ENCODE results near the gene BAIAP2L1. TPM values are rescaled to one million over a fixed set of nuclear protein-coding genes. Genes with fewer than 3 reads are reported as not detected.

BAIAP2L1 gene
- total RNA-seq, 4 donors from 2014 or later: 15.3 to 28.2 (median 19.8) TPM

GRCh38 chr7:98278936-98279335, 122.0 kb downstream of the BAIAP2L1 start:
- TF ChIP-seq, protein P1, sequence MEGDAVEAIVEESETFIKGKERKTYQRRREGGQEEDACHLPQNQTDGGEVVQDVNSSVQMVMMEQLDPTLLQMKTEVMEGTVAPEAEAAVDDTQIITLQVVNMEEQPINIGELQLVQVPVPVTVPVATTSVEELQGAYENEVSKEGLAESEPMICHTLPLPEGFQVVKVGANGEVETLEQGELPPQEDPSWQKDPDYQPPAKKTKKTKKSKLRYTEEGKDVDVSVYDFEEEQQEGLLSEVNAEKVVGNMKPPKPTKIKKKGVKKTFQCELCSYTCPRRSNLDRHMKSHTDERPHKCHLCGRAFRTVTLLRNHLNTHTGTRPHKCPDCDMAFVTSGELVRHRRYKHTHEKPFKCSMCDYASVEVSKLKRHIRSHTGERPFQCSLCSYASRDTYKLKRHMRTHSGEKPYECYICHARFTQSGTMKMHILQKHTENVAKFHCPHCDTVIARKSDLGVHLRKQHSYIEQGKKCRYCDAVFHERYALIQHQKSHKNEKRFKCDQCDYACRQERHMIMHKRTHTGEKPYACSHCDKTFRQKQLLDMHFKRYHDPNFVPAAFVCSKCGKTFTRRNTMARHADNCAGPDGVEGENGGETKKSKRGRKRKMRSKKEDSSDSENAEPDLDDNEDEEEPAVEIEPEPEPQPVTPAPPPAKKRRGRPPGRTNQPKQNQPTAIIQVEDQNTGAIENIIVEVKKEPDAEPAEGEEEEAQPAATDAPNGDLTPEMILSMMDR (IDR thresholded peaks at IDR 0.05): no peak
- no peak for TF ChIP-seq POLR2A (IDR thresholded peaks at IDR 0.05)
- Histone ChIP-seq H3K36me3 (no peaks in the 10 kb centered on the region), H3K9me3 (no peaks in the 10 kb centered on the region), H3K27ac (no peak overlapping the region), H3K4me3 (replicated peaks in 1 of 3) (no peak overlapping the region), H3K4me1 (peaks cover 14 to 16% of the 10 kb centered on the region in 2 donors), H3K27me3 (no peaks in the 10 kb centered on the region)
- intact Hi-C loops (cut with DNase I): no loop called here
- no peak for DNase-seq
- WGBS, 2 donors: 74 to 90% methylated on average over 3 to 4 of the region's 4 CpGs

DNA sequence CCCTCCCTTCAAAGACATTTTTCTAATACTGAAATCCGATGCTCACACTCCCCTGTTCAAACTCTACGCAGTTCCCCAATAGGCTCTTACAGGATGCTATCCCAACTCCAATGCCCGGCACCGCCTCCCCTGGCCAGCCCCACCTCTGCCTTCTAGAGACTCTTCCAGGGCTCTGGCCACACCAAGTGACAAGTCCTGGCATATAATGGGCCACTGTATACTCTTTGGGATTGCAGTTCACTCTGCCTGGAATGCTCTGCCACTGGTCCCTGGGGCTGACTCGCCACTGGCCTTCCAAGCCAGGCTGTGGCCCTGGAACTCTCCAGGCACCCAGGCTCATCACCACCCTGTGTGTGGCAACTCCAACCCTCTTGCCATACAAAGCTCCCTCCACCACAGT, 122.5 kb downstream of the BAIAP2L1 start:
- 89 to 96% methylated on average over 5 of the region's 5 CpGs for WGBS, 2 donors
- H3K27ac ChIP-seq: no peak overlapping the region

GRCh38 chr7:98276241-98276761, 124.6 kb downstream of the BAIAP2L1 start:
- Histone ChIP-seq H3K36me3 (no peaks in the 10 kb centered on the region), H3K4me3 (replicated peaks in 1 of 3) (no peak overlapping the region), H3K27ac (no peak overlapping the region), H3K4me1 (peaks cover 0 to 3% of the 10 kb centered on the region in 2 donors), H3K9me3 (no peaks in the 10 kb centered on the region), H3K27me3 (no peaks in the 10 kb centered on the region)
- intact Hi-C loops (cut with DNase I): no loop called here
- WGBS, 2 donors: 81 to 82% methylated on average over 5 of the region's 5 CpGs
- no peak for DNase-seq
- no peak for TF ChIP-seq POLR2A (IDR thresholded peaks at IDR 0.05)
- TF ChIP-seq, protein P1 (IDR thresholded peaks at IDR 0.05): no peak

More for the DNA sequence above, 122.5 kb downstream of the BAIAP2L1 start:
- Histone ChIP-seq H3K4me1 (peaks cover 8 to 11% of the 10 kb centered on the region in 2 donors), H3K27me3 (no peaks in the 10 kb centered on the region), H3K9me3 (no peaks in the 10 kb centered on the region), H3K4me3 (replicated peaks in 1 of 3) (no peak overlapping the region), H3K36me3 (no peaks in the 10 kb centered on the region)
- DNase-seq: no peak
- intact Hi-C loops (cut with DNase I): no loop called here
- TF ChIP-seq, protein P1 (IDR thresholded peaks at IDR 0.05): no peak
- no peak for TF ChIP-seq POLR2A (IDR thresholded peaks at IDR 0.05)

GRCh38 chr7:98267303-98267702, 133.6 kb downstream of the BAIAP2L1 start:
- intact Hi-C loops (cut with DNase I): no loop called here
- Histone ChIP-seq H3K4me1 (no peaks in the 10 kb centered on the region), H3K4me3 (replicated peaks in 1 of 3) (no peak overlapping the region), H3K36me3 (no peaks in the 10 kb centered on the region), H3K27ac (no peak overlapping the region), H3K9me3 (no peaks in the 10 kb centered on the region), H3K27me3 (no peaks in the 10 kb centered on the region)
- DNase-seq: no peak
- TF ChIP-seq POLR2A (IDR thresholded peaks at IDR 0.05): no peak
- TF ChIP-seq, protein P1 (IDR thresholded peaks at IDR 0.05): no peak
- WGBS, 2 donors: 80 to 96% methylated on average over 3 of the region's 3 CpGs

DNA sequence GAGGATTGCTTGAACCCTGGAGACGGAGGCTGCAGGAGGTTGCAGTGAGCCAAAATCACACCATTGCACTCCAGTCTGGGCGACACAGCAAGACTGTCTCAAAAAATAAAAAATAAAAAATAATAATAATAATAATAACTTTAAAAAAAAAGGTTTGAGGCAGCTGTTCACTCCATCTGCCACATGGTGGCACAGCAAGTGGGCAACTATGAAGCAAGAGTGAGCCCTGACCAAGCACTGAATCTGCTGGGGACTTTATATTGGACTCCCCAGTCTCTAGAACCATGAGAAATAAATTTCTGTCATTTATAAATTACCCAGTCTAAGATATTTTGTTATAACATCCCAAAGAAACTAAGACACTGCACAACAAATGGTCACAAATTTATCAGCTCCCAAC, 134.1 kb downstream of the BAIAP2L1 start:
- H3K27ac ChIP-seq: no peak overlapping the region
- H3K4me3 ChIP-seq (replicated peaks in 1 of 3): no peak overlapping the region
- no peaks in the 10 kb centered on the region for H3K27me3 ChIP-seq
- intact Hi-C loops (cut with DNase I): no loop called here
- H3K9me3 ChIP-seq: no peaks in the 10 kb centered on the region
- no peak for TF ChIP-seq POLR2A (IDR thresholded peaks at IDR 0.05)
- TF ChIP-seq, protein P1 (IDR thresholded peaks at IDR 0.05): peak in 2 of 6 experiments; percentile 19 to 21
- no peaks in the 10 kb centered on the region for H3K36me3 ChIP-seq
- 47 to 80% methylated on average over 2 of the region's 2 CpGs for WGBS, 2 donors
- H3K4me1 ChIP-seq: no peaks in the 10 kb centered on the region
- DNase-seq: no peak

Measured in thyroid gland (tissue), 4 donors.